Measurements from ENCODE around the gene ZNF764. TPM values are rescaled to one million over a fixed set of nuclear protein-coding genes. Genes with fewer than 3 reads are reported as not detected.
A peak's percentile ranks its signal among the peaks of the same experiment; 100 is the strongest.

The ZNF764 gene
- total RNA-seq, 2 donors from 2014 or later: 9.0 to 11.1 TPM

DNA sequence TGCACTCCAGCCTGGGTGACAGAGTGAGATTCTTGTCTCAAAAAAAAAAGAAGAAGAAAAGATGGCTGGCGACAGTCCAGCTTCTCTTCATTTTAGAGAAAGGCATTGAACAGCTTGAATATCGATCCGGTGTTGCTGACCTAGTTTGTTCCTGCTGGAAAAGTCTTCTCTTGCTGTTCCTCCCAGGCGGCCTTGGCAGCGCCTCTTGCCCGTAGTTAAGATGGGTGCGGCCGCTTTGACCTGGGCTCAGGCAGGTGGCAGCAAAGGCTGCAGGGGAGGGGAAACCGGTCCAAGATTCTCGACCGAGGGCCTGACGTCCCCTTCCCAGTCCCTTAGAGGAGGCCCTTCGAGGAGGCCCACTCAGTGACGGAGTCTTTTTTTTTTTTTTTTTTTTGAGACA is 3.8 kb upstream of the ZNF764 start:
- Histone ChIP-seq H3K4me1 (peaks cover 5% of the 10 kb centered on the region), H3K9ac (ENCODE audit: low read depth in 2 of 2, low read length in 2 of 2) (peak overlapping the region; percentile 44 to 68), H3K27ac (peak overlapping the region; percentile 67), H3K27me3 (no peaks in the 10 kb centered on the region), H3K36me3 (no peaks in the 10 kb centered on the region), H3K9me3 (no peaks in the 10 kb centered on the region), H3K4me3 (peak overlapping the region; percentile 40)
- TF ChIP-seq, protein P1, sequence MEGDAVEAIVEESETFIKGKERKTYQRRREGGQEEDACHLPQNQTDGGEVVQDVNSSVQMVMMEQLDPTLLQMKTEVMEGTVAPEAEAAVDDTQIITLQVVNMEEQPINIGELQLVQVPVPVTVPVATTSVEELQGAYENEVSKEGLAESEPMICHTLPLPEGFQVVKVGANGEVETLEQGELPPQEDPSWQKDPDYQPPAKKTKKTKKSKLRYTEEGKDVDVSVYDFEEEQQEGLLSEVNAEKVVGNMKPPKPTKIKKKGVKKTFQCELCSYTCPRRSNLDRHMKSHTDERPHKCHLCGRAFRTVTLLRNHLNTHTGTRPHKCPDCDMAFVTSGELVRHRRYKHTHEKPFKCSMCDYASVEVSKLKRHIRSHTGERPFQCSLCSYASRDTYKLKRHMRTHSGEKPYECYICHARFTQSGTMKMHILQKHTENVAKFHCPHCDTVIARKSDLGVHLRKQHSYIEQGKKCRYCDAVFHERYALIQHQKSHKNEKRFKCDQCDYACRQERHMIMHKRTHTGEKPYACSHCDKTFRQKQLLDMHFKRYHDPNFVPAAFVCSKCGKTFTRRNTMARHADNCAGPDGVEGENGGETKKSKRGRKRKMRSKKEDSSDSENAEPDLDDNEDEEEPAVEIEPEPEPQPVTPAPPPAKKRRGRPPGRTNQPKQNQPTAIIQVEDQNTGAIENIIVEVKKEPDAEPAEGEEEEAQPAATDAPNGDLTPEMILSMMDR (IDR thresholded peaks at IDR 0.05): no peak
- peak; percentile 66 for DNase-seq
- intact Hi-C loops (cut with DNase I): no loop called here

DNA sequence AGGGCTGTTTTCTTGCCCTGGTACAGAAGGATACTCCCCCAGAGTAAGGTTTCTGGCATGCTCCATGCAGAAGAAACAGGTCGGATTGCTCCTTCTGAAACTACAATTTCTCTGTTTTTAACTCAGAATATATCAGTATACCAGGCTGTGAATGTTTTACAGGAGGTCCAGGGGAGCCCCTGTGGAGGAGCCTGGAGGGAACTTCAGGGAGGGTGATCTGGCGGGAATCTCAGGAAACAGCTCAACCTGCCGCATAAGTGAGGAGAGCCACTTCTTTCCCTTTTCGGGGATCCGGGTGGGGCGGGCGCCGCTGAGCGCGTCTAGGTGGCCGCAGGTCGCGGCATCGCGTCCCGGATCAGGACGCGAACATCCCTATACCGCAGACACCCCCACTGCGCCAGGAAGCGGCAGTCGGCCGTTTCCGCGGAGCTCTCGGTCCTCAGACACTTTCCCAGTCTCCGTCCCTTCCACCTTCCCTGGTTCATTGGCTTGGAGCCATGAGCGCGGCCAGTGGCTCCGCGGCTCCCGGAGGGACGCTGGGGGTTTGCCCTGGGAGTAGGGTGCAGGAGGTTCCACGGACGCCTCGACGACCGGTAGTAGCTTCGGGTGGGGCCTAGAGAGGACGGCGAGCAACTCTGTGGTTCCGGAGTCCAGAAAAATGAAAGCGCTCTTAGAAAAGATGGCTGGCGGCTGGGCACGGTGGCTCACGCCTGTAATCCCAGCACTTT is 3.1 kb upstream of the ZNF764 start:
- TF ChIP-seq, protein P1 (IDR thresholded peaks at IDR 0.05): no peak

DNA sequence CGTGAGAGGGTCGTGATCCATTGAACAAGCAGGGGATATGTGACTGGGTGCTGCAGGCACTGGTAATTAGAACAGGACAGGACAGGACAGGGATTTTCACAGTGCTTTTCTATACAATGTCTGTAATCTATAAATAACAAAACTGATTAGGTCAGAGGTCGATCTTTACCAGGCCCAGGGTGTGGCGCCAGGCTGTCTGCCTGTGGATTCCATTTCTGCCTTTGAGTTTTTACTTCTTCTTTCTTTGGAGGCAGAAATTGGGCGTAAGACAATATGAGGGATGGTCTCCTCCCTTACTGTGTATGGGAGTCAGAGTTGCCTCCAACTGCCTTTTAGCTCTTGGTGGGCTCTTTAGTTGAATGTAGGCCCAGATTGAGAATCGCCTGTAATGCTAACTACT is 1.5 kb upstream of the ZNF764 start:
- intact Hi-C loops (cut with DNase I): no loop called here
- Histone ChIP-seq H3K4me1 (peaks cover 11% of the 10 kb centered on the region), H3K4me3 (no peak overlapping the region), H3K9ac (ENCODE audit: low read depth in 2 of 2, low read length in 2 of 2) (peak overlapping the region in 1 of 2 donors; percentile 12), H3K9me3 (no peaks in the 10 kb centered on the region), H3K36me3 (no peaks in the 10 kb centered on the region), H3K27ac (no peak overlapping the region), H3K27me3 (no peaks in the 10 kb centered on the region)
- no peak for DNase-seq
- TF ChIP-seq, protein P1 (IDR thresholded peaks at IDR 0.05): no peak

More for the DNA sequence above, 3.1 kb upstream of the ZNF764 start:
- Histone ChIP-seq H3K9ac (ENCODE audit: low read depth in 2 of 2, low read length in 2 of 2) (peak overlapping the region; percentile 44 to 68), H3K9me3 (no peaks in the 10 kb centered on the region), H3K4me3 (peak overlapping the region; percentile 40), H3K36me3 (no peaks in the 10 kb centered on the region), H3K4me1 (peaks cover 11% of the 10 kb centered on the region), H3K27ac (peak overlapping the region; percentile 67), H3K27me3 (no peaks in the 10 kb centered on the region)
- intact Hi-C loops (cut with DNase I): no loop called here
- peak; percentile 53 for DNase-seq

DNA sequence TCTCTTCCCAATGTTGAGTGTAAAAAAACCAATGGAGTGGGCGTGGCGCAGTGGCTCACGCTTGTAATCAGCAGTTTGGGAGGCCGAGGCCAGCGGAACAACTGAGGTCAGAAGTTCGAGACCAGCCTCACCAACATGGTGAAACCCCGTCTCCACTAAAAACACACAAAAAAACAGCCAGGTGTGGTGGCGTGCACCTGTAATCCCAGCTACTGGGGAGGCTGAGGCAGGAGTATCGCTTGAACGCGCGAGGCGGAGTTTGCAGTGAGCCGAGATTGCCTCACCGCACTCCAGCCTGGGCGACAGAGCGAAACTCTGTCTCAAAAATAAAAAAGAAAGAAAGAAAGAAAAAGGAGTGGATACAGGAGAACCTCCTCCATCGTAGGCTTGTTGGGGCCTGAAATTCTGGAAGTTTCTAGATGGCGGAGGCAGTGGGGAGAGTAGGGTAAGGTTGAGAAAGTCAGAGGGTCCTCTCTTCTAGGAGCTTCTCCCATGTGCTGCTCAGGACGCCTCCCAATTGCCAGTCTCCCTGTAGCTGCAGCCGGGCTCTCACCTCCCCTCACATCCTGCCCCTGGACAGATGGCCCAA is 709 bp upstream of the ZNF764 start:
- H3K9me3 ChIP-seq: no peaks in the 10 kb centered on the region
- H3K4me3 ChIP-seq: peak overlapping the region; percentile 29
- peaks cover 11% of the 10 kb centered on the region for H3K4me1 ChIP-seq
- intact Hi-C loops (cut with DNase I): no loop called here
- H3K36me3 ChIP-seq: no peaks in the 10 kb centered on the region
- no peak for DNase-seq
- H3K27ac ChIP-seq: peak overlapping the region; percentile 87
- TF ChIP-seq, protein P1 (IDR thresholded peaks at IDR 0.05): no peak
- peak overlapping the region in 1 of 2 donors; percentile 66 for H3K9ac ChIP-seq (ENCODE audit: low read depth in 2 of 2, low read length in 2 of 2)
- H3K27me3 ChIP-seq: no peaks in the 10 kb centered on the region

DNA sequence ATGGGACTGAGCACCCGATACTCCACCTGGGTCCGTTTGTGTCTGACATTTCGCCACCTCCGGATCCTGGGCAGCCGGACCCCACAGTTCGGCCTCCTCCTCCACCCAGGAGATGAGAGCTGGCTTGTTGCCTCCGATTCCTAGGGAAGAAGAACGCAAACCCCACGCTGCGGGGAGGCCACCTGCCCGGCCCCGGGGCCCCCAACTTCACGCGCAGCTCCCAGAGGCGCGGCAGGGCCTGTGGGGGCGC is 542 bp downstream of the ZNF764 start:
- no peak for DNase-seq
- Histone ChIP-seq H3K9me3 (no peaks in the 10 kb centered on the region), H3K4me1 (peaks cover 11% of the 10 kb centered on the region), H3K36me3 (no peaks in the 10 kb centered on the region), H3K9ac (ENCODE audit: low read depth in 2 of 2, low read length in 2 of 2) (peak overlapping the region; percentile 91 to 98), H3K27ac (peak overlapping the region; percentile 87), H3K27me3 (no peaks in the 10 kb centered on the region), H3K4me3 (peak overlapping the region; percentile 79)
- TF ChIP-seq, protein P1 (IDR thresholded peaks at IDR 0.05): no peak
- intact Hi-C loops (cut with DNase I): no loop called here
